WTC11 (cell line): Measurements from ENCODE around the gene CRTC3. TPM values are rescaled to one million over a fixed set of nuclear protein-coding genes. Genes with fewer than 3 reads are reported as not detected.

Experiments used
- ATAC-seq: fragments of 200-7000 bp; cut with Tn5 transposase; 2 replicates; pipeline ENCODE4 v1.10.0; 2021; ENCODE audit warnings: mild to moderate bottlenecking, moderate library complexity
- CTCF ChIA-PET: fragments of 300-600 bp; sonication (Branson Sonifier 250); formaldehyde crosslinking; loops from one replicate; lab custom pipeline; 2021; ENCODE audit warnings: antibody characterized with exemption; lab: Charles Lee
- POLR2A ChIA-PET: fragments of 350-600 bp; sonication (Branson Sonifier 250); formaldehyde crosslinking; loops from one replicate; lab custom pipeline; 2021; ENCODE audit warnings: antibody characterized with exemption; lab: Charles Lee
- DNase-seq: peaks from one replicate; pipeline ENCODE4 v3.0.0; 2021; ENCODE audit warnings: low spot score
- H3K27ac Mint-ChIP-seq: 2 replicates; pipeline ENCODE4 v1.8.0; 2021; ENCODE audit warnings: mixed read lengths
- H3K27me3 Mint-ChIP-seq: 2 replicates; pipeline ENCODE4 v1.8.0; 2021; ENCODE audit warnings: low read depth, mild to moderate bottlenecking, moderate library complexity, mixed read lengths
- H3K36me3 Mint-ChIP-seq: 2 replicates; pipeline ENCODE4 v1.8.0; 2021; ENCODE audit warnings: mixed read lengths
- H3K4me1 Mint-ChIP-seq: 2 replicates; pipeline ENCODE4 v1.8.0; 2022; ENCODE audit warnings: mixed read lengths
- H3K4me3 Mint-ChIP-seq: 2 replicates; pipeline ENCODE4 v1.8.0; 2021; ENCODE audit warnings: mild to moderate bottlenecking, moderate library complexity, mixed read lengths
- H3K9me3 Mint-ChIP-seq: 2 replicates; pipeline ENCODE4 v1.8.0; 2021; ENCODE audit warnings: mixed read lengths
- ARID4B ChIP-seq: sonication (generic); formaldehyde crosslinking; IDR thresholded peaks from 2 replicates; pipeline ENCODE4 v1.8.0; 2023; ENCODE audit warnings: missing genetic modification reagents, mild to moderate bottlenecking, borderline replicate concordance
- CBFB ChIP-seq: sonication (generic); formaldehyde crosslinking; IDR thresholded peaks from 2 replicates; pipeline ENCODE4 v1.8.1; 2022; ENCODE audit warnings: mild to moderate bottlenecking, low read depth, missing genetic modification reagents
- ERG ChIP-seq: fragments of 250-450 bp; sonication (Bioruptor Pico); IDR thresholded peaks from 2 replicates; pipeline ENCODE4 v1.8.0; 2021; ENCODE audit warnings: mild to moderate bottlenecking
- KAT7 ChIP-seq: sonication (generic); formaldehyde crosslinking; IDR thresholded peaks from 2 replicates; pipeline ENCODE4 v1.8.1; 2023; ENCODE audit warnings: missing genetic modification reagents, mild to moderate bottlenecking, borderline replicate concordance
- PRDM15 ChIP-seq: sonication (generic); formaldehyde crosslinking; IDR thresholded peaks from 2 replicates; pipeline ENCODE4 v1.8.0; 2022; ENCODE audit warnings: missing genetic modification reagents
- SMAD3 ChIP-seq: sonication (generic); formaldehyde crosslinking; IDR thresholded peaks from 2 replicates; pipeline ENCODE4 v1.8.0; 2022; ENCODE audit warnings: missing genetic modification reagents, mild to moderate bottlenecking, borderline replicate concordance
- TCF7 ChIP-seq: sonication (generic); formaldehyde crosslinking; IDR thresholded peaks from 2 replicates; pipeline ENCODE4 v1.8.0; 2022; ENCODE audit warnings: mild to moderate bottlenecking, low read depth, missing genetic modification reagents, moderate library complexity
- ZNF281 ChIP-seq: sonication (generic); formaldehyde crosslinking; IDR thresholded peaks from 2 replicates; pipeline ENCODE4 v1.8.0; 2023; ENCODE audit warnings: mild to moderate bottlenecking, missing genetic modification reagents
- ZNF512 ChIP-seq: sonication (generic); formaldehyde crosslinking; IDR thresholded peaks from 2 replicates; pipeline ENCODE4 v1.8.1; 2022; ENCODE audit warnings: missing genetic modification reagents, borderline replicate concordance
- total RNA-seq: library from RNA; stranded (reverse); gene quantifications from 3 replicates; pipeline ENCODE4 v1.2.3, GENCODE V29; 2021
- TF ChIP-seq, protein P1 (sequence below): fragments of 200-600 bp; IDR thresholded peaks from 2 replicates; pipeline ENCODE4 v1.8.0; 2022; ENCODE audit warnings: antibody characterized with exemption

CRTC3 gene
- total RNA-seq, 1 experiment from 2014 or later = 8.4 TPM

DNA sequence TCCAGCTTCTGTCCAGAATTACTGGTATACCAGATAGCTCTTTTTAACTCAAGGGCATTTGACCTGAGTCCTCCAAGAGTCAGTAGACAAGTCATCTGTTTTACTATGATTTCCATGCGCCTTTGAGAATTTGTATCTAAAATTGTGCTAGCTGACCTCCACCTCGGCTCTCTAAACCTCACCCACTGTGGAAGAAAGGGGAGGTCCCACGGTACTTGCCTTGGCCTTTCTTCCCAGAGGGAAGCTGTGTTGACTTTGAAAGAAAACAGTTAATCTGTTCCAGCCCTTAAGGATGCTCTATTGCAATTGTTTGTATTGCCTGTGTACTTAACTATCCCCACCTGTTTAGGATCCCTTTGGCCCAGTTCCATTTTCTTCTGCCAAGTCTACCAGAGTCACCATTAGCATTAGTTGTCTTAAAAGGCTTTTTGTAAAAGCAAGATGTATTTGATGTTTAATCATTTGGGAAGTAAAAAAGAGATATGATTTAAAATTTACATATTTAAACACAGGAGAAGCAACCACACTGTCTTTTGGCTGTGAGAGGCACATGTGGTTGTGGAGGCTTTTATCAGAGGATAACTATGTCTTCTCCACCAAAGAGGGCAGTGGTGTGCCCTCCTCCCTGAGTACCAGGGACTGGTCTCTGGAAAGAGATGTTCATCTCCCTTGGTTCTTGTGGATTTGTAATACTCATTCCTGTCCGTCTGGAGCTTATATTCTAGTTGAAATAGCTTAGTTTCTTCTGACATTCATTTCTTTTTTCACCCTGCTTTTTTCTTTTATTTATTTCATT is 88.8 kb downstream of the CRTC3 start (continued):
- no peak for TF ChIP-seq ARID4B (CRISPR knock-in tag)
- no peak for TF ChIP-seq PRDM15 (CRISPR knock-in tag)
- TF ChIP-seq CBFB (CRISPR knock-in tag) = no peak
- no peak for TF ChIP-seq KAT7 (CRISPR knock-in tag)
- TF ChIP-seq, protein P1, sequence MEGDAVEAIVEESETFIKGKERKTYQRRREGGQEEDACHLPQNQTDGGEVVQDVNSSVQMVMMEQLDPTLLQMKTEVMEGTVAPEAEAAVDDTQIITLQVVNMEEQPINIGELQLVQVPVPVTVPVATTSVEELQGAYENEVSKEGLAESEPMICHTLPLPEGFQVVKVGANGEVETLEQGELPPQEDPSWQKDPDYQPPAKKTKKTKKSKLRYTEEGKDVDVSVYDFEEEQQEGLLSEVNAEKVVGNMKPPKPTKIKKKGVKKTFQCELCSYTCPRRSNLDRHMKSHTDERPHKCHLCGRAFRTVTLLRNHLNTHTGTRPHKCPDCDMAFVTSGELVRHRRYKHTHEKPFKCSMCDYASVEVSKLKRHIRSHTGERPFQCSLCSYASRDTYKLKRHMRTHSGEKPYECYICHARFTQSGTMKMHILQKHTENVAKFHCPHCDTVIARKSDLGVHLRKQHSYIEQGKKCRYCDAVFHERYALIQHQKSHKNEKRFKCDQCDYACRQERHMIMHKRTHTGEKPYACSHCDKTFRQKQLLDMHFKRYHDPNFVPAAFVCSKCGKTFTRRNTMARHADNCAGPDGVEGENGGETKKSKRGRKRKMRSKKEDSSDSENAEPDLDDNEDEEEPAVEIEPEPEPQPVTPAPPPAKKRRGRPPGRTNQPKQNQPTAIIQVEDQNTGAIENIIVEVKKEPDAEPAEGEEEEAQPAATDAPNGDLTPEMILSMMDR = no peak
- no peak for TF ChIP-seq SMAD3 (CRISPR knock-in tag)
- TF ChIP-seq ZNF512 = no peak

- H3K4me3 Mint-ChIP-seq = no peak overlapping the region
- H3K4me1 Mint-ChIP-seq = peaks cover 11% of the 10 kb centered on the region
- ATAC-seq = no peak
- H3K9me3 Mint-ChIP-seq = no peaks in the 10 kb centered on the region
- H3K27me3 Mint-ChIP-seq = no peaks in the 10 kb centered on the region
- TF ChIP-seq ZNF281 (CRISPR knock-in tag) (no peak), TCF7 (no peak), ERG (CRISPR knock-in tag) (no peak)
- no peak for DNase-seq
- H3K36me3 Mint-ChIP-seq = no peaks in the 10 kb centered on the region
- ChIA-PET CTCF (interaction anchor here (0.7 to 2.5 kb wide), 17 partner anchors 9 to 337 kb away, joined by 3 to 12 read pairs (median 4); partner anchors contain the start of genes BLM and HDDC3), POLR2A (no interaction called here)
- no peak overlapping the region for H3K27ac Mint-ChIP-seq
Measured at GRCh38 chr15:90619468-90619867, 89.7 kb downstream of the CRTC3 start.
